ENCODE results near the gene KCNQ1OT1. TPM values are rescaled to one million over a fixed set of nuclear protein-coding genes. Genes with fewer than 3 reads are reported as not detected.

The KCNQ1OT1 gene
- total RNA-seq, 1 donor from 2014 or later: 0.68 TPM

- no peaks in the 10 kb centered on the region for H3K27me3 Mint-ChIP-seq (ENCODE audit: low read depth)
- no peak for DNase-seq (ENCODE audit: low spot score)
- H3K4me3 Mint-ChIP-seq (ENCODE audit: low read depth): no peak overlapping the region
- H3K27ac Mint-ChIP-seq: no peak overlapping the region
- no peaks in the 10 kb centered on the region for H3K36me3 Mint-ChIP-seq (ENCODE audit: low read depth)
- no peaks in the 10 kb centered on the region for H3K9me3 Mint-ChIP-seq
- intact Hi-C loops (cut with micrococcal nuclease): no loop called here
- peaks cover 3% of the 10 kb centered on the region for H3K4me1 Mint-ChIP-seq (ENCODE audit: low read depth)
These were observed 21.4 kb downstream of the KCNQ1OT1 start for GRCh38 chr11:2678396-2678795.

- intact Hi-C loops (cut with micrococcal nuclease): no loop called here
These were observed 22.7 kb downstream of the KCNQ1OT1 start for GRCh38 chr11:2677127-2677526.

GRCh38 chr11:2675540-2675939 lies 24.3 kb downstream of the KCNQ1OT1 start:
- no peak overlapping the region for H3K4me3 Mint-ChIP-seq (ENCODE audit: low read depth)
- peaks cover 3% of the 10 kb centered on the region for H3K4me1 Mint-ChIP-seq (ENCODE audit: low read depth)
- no peaks in the 10 kb centered on the region for H3K9me3 Mint-ChIP-seq
- H3K27me3 Mint-ChIP-seq (ENCODE audit: low read depth): no peaks in the 10 kb centered on the region
- no peak overlapping the region for H3K27ac Mint-ChIP-seq
- no peak for DNase-seq (ENCODE audit: low spot score)
- intact Hi-C loops (cut with micrococcal nuclease): no loop called here
- no peaks in the 10 kb centered on the region for H3K36me3 Mint-ChIP-seq (ENCODE audit: low read depth)

More at GRCh38 chr11:2677127-2677526, 22.7 kb downstream of the KCNQ1OT1 start:
- H3K36me3 Mint-ChIP-seq (ENCODE audit: low read depth): no peaks in the 10 kb centered on the region
- no peaks in the 10 kb centered on the region for H3K27me3 Mint-ChIP-seq (ENCODE audit: low read depth)
- no peak overlapping the region for H3K27ac Mint-ChIP-seq
- no peak for DNase-seq (ENCODE audit: low spot score)
- no peak overlapping the region for H3K4me3 Mint-ChIP-seq (ENCODE audit: low read depth)
- peaks cover 3% of the 10 kb centered on the region for H3K4me1 Mint-ChIP-seq (ENCODE audit: low read depth)
- H3K9me3 Mint-ChIP-seq: no peaks in the 10 kb centered on the region

- H3K4me3 Mint-ChIP-seq (ENCODE audit: low read depth): no peak overlapping the region
- intact Hi-C loops (cut with micrococcal nuclease): no loop called here
- no peaks in the 10 kb centered on the region for H3K9me3 Mint-ChIP-seq
These were observed 25.1 kb downstream of the KCNQ1OT1 start for GRCh38 chr11:2674658-2675131.

GRCh38 chr11:2673871-2674471 lies 25.8 kb downstream of the KCNQ1OT1 start:
- Mint-ChIP-seq H3K4me1 (ENCODE audit: low read depth) (peaks cover 3% of the 10 kb centered on the region), H3K9me3 (no peaks in the 10 kb centered on the region), H3K36me3 (ENCODE audit: low read depth) (no peaks in the 10 kb centered on the region), H3K27me3 (ENCODE audit: low read depth) (no peaks in the 10 kb centered on the region), H3K27ac (no peak overlapping the region), H3K4me3 (ENCODE audit: low read depth) (no peak overlapping the region)
- no peak for DNase-seq (ENCODE audit: low spot score)
- intact Hi-C loops (cut with micrococcal nuclease): no loop called here

More at GRCh38 chr11:2674658-2675131, 25.1 kb downstream of the KCNQ1OT1 start:
- Mint-ChIP-seq H3K27ac (no peak overlapping the region), H3K36me3 (ENCODE audit: low read depth) (no peaks in the 10 kb centered on the region), H3K4me1 (ENCODE audit: low read depth) (peaks cover 3% of the 10 kb centered on the region), H3K27me3 (ENCODE audit: low read depth) (no peaks in the 10 kb centered on the region)
- DNase-seq (ENCODE audit: low spot score): no peak

- Mint-ChIP-seq H3K4me1 (ENCODE audit: low read depth) (peaks cover 3% of the 10 kb centered on the region), H3K27me3 (ENCODE audit: low read depth) (no peaks in the 10 kb centered on the region), H3K9me3 (no peaks in the 10 kb centered on the region), H3K4me3 (ENCODE audit: low read depth) (no peak overlapping the region), H3K36me3 (ENCODE audit: low read depth) (no peaks in the 10 kb centered on the region), H3K27ac (no peak overlapping the region)
- DNase-seq (ENCODE audit: low spot score): no peak
- intact Hi-C loops (cut with micrococcal nuclease): no loop called here
These were observed 26.6 kb downstream of the KCNQ1OT1 start for GRCh38 chr11:2673250-2673610.

GRCh38 chr11:2672553-2673249 lies 27.1 kb downstream of the KCNQ1OT1 start:
- H3K27me3 Mint-ChIP-seq (ENCODE audit: low read depth): no peaks in the 10 kb centered on the region
- no peaks in the 10 kb centered on the region for H3K9me3 Mint-ChIP-seq
- DNase-seq (ENCODE audit: low spot score): no peak
- peaks cover 1% of the 10 kb centered on the region for H3K4me1 Mint-ChIP-seq (ENCODE audit: low read depth)
- H3K36me3 Mint-ChIP-seq (ENCODE audit: low read depth): no peaks in the 10 kb centered on the region
- intact Hi-C loops (cut with micrococcal nuclease): no loop called here
- H3K4me3 Mint-ChIP-seq (ENCODE audit: low read depth): no peak overlapping the region
- H3K27ac Mint-ChIP-seq: no peak overlapping the region

- no peak overlapping the region for H3K4me3 Mint-ChIP-seq (ENCODE audit: low read depth)
- H3K4me1 Mint-ChIP-seq (ENCODE audit: low read depth): no peaks in the 10 kb centered on the region
- peak; percentile 2 for DNase-seq (ENCODE audit: low spot score)
- no peaks in the 10 kb centered on the region for H3K27me3 Mint-ChIP-seq (ENCODE audit: low read depth)
- intact Hi-C loops (cut with micrococcal nuclease): no loop called here
- no peaks in the 10 kb centered on the region for H3K9me3 Mint-ChIP-seq
- H3K36me3 Mint-ChIP-seq (ENCODE audit: low read depth): no peaks in the 10 kb centered on the region
- no peak overlapping the region for H3K27ac Mint-ChIP-seq
These were observed 28.0 kb downstream of the KCNQ1OT1 start for GRCh38 chr11:2671748-2672147.

- Mint-ChIP-seq H3K4me3 (ENCODE audit: low read depth) (no peak overlapping the region), H3K27ac (no peak overlapping the region), H3K36me3 (ENCODE audit: low read depth) (no peaks in the 10 kb centered on the region), H3K4me1 (ENCODE audit: low read depth) (no peaks in the 10 kb centered on the region), H3K27me3 (ENCODE audit: low read depth) (no peaks in the 10 kb centered on the region), H3K9me3 (no peaks in the 10 kb centered on the region)
- DNase-seq (ENCODE audit: low spot score): peak; percentile 2
- intact Hi-C loops (cut with micrococcal nuclease): no loop called here
These were observed 29.2 kb downstream of the KCNQ1OT1 start for GRCh38 chr11:2670541-2671100.

- H3K4me3 Mint-ChIP-seq (ENCODE audit: low read depth): no peak overlapping the region
- H3K27me3 Mint-ChIP-seq (ENCODE audit: low read depth): no peaks in the 10 kb centered on the region
- no peaks in the 10 kb centered on the region for H3K9me3 Mint-ChIP-seq
- no peaks in the 10 kb centered on the region for H3K4me1 Mint-ChIP-seq (ENCODE audit: low read depth)
- DNase-seq (ENCODE audit: low spot score): no peak
- no peaks in the 10 kb centered on the region for H3K36me3 Mint-ChIP-seq (ENCODE audit: low read depth)
- intact Hi-C loops (cut with micrococcal nuclease): no loop called here
- no peak overlapping the region for H3K27ac Mint-ChIP-seq
These were observed 29.9 kb downstream of the KCNQ1OT1 start for GRCh38 chr11:2669634-2670469.

- Mint-ChIP-seq H3K4me3 (ENCODE audit: low read depth) (no peak overlapping the region), H3K27me3 (ENCODE audit: low read depth) (no peaks in the 10 kb centered on the region), H3K36me3 (ENCODE audit: low read depth) (no peaks in the 10 kb centered on the region), H3K4me1 (ENCODE audit: low read depth) (no peaks in the 10 kb centered on the region), H3K9me3 (no peaks in the 10 kb centered on the region), H3K27ac (no peak overlapping the region)
- intact Hi-C loops (cut with micrococcal nuclease): no loop called here
- no peak for DNase-seq (ENCODE audit: low spot score)
These were observed 30.9 kb downstream of the KCNQ1OT1 start for GRCh38 chr11:2668876-2669275.

GRCh38 chr11:2667940-2668339 lies 31.9 kb downstream of the KCNQ1OT1 start:
- intact Hi-C loops (cut with micrococcal nuclease): no loop called here
- no peak for DNase-seq (ENCODE audit: low spot score)
- no peak overlapping the region for H3K4me3 Mint-ChIP-seq (ENCODE audit: low read depth)
- no peak overlapping the region for H3K27ac Mint-ChIP-seq
- peaks cover 2% of the 10 kb centered on the region for H3K36me3 Mint-ChIP-seq (ENCODE audit: low read depth)
- no peaks in the 10 kb centered on the region for H3K27me3 Mint-ChIP-seq (ENCODE audit: low read depth)
- no peaks in the 10 kb centered on the region for H3K9me3 Mint-ChIP-seq
- no peaks in the 10 kb centered on the region for H3K4me1 Mint-ChIP-seq (ENCODE audit: low read depth)

Data from activated T-helper 2 cell treated with anti-CD3 and anti-CD28 coated beads, Interferon-gamma antibody, Interleukin-2, Interleukin-4, amounts not matched to agents 10 μg/mL and 5 μg/mL and 100 μg/mL, durations not matched to agents 14 hours and 24 hours and 36 hours (primary cell).